Measurements from ENCODE around the gene PRELP.
A peak's percentile ranks its signal among the peaks of the same experiment; 100 is the strongest.

PRELP gene

GRCh38 chr1:203519053-203519840, 43.6 kb downstream of the PRELP start:
- DNase-seq (ENCODE audit: low read depth in 2 of 2), result no peak
- no peak for TF ChIP-seq CTCF (IDR thresholded peaks at IDR 0.05; ENCODE audit: low read depth, low read length)
- H3K4me3 ChIP-seq (replicated peaks in 1 of 2; ENCODE audit: low read depth in 2 of 2, low read length in 2 of 2), result no peak overlapping the region

GRCh38 chr1:203519896-203520295, 44.3 kb downstream of the PRELP start:
- no peak for TF ChIP-seq CTCF (IDR thresholded peaks at IDR 0.05; ENCODE audit: low read depth, low read length)
- DNase-seq (ENCODE audit: low read depth in 2 of 2), result no peak
- H3K4me3 ChIP-seq (replicated peaks in 1 of 2; ENCODE audit: low read depth in 2 of 2, low read length in 2 of 2), result no peak overlapping the region

GRCh38 chr1:203520315-203520714, 44.7 kb downstream of the PRELP start:
- H3K4me3 ChIP-seq (replicated peaks in 1 of 2; ENCODE audit: low read depth in 2 of 2, low read length in 2 of 2), result no peak overlapping the region
- peak; percentile 66 to 74 for DNase-seq (ENCODE audit: low read depth in 2 of 2)
- no peak for TF ChIP-seq CTCF (IDR thresholded peaks at IDR 0.05; ENCODE audit: low read depth, low read length)

GRCh38 chr1:203521074-203521794, 45.6 kb downstream of the PRELP start:
- DNase-seq (ENCODE audit: low read depth in 2 of 2), result no peak
- H3K4me3 ChIP-seq (replicated peaks in 1 of 2; ENCODE audit: low read depth in 2 of 2, low read length in 2 of 2), result no peak overlapping the region
- no peak for TF ChIP-seq CTCF (IDR thresholded peaks at IDR 0.05; ENCODE audit: low read depth, low read length)

- no peak for TF ChIP-seq CTCF (IDR thresholded peaks at IDR 0.05; ENCODE audit: low read depth, low read length)
- H3K4me3 ChIP-seq (replicated peaks in 1 of 2; ENCODE audit: low read depth in 2 of 2, low read length in 2 of 2), result no peak overlapping the region
Observed at GRCh38 chr1:203521812-203522211, 46.2 kb downstream of the PRELP start.

GRCh38 chr1:203522237-203522636, 46.6 kb downstream of the PRELP start:
- no peak for TF ChIP-seq CTCF (IDR thresholded peaks at IDR 0.05; ENCODE audit: low read depth, low read length)
- H3K4me3 ChIP-seq (replicated peaks in 1 of 2; ENCODE audit: low read depth in 2 of 2, low read length in 2 of 2), result no peak overlapping the region
- no peak for DNase-seq (ENCODE audit: low read depth in 2 of 2)

More at GRCh38 chr1:203521812-203522211, 46.2 kb downstream of the PRELP start:
- DNase-seq (ENCODE audit: low read depth in 2 of 2), result no peak

Measured in cardiac fibroblast (primary cell).